ENCODE measurements around the gene TXNRD2.

Gene TXNRD2

GRCh38 chr22:19965771-19966709, 24.4 kb upstream of the TXNRD2 start:
- DNase-seq, result peak; percentile 24 to 39

GRCh38 chr22:19964701-19965386, 23.2 kb upstream of the TXNRD2 start:
- no peak for DNase-seq

- DNase-seq, result no peak
Measured at GRCh38 chr22:19963863-19964642, 22.4 kb upstream of the TXNRD2 start.

- DNase-seq, result no peak
Measured at GRCh38 chr22:19962909-19963806, 21.5 kb upstream of the TXNRD2 start.

- DNase-seq, result peak; percentile 64 to 78
Measured at GRCh38 chr22:19962246-19962908, 20.8 kb upstream of the TXNRD2 start.

GRCh38 chr22:19961868-19962245, 20.2 kb upstream of the TXNRD2 start:
- DNase-seq, result no peak

- no peak for DNase-seq
Measured at GRCh38 chr22:19961201-19961580, 19.6 kb upstream of the TXNRD2 start.

- DNase-seq, result no peak
Measured at GRCh38 chr22:19960491-19961200, 19.0 kb upstream of the TXNRD2 start.

GRCh38 chr22:19959587-19960490, 18.2 kb upstream of the TXNRD2 start:
- DNase-seq, result no peak

GRCh38 chr22:19959043-19959586, 17.5 kb upstream of the TXNRD2 start:
- DNase-seq, result no peak

- no peak for DNase-seq
Measured at GRCh38 chr22:19958083-19959042, 16.7 kb upstream of the TXNRD2 start.

GRCh38 chr22:19957445-19957844, 15.8 kb upstream of the TXNRD2 start:
- DNase-seq, result no peak

- DNase-seq, result peak; percentile 61 to 75
Measured at GRCh38 chr22:19955241-19956128, 13.9 kb upstream of the TXNRD2 start.

- DNase-seq, result no peak
Measured at GRCh38 chr22:19951346-19951745, 9.7 kb upstream of the TXNRD2 start.

GRCh38 chr22:19948057-19948760, 6.6 kb upstream of the TXNRD2 start:
- no peak for DNase-seq

Data from Kasumi-1 (cell line).